Glomerular endothelial cell (primary cell): Measurements from ENCODE around the gene FHIT. TPM values are rescaled to one million over a fixed set of nuclear protein-coding genes. Genes with fewer than 3 reads are reported as not detected.

ENCODE experiments used
- DNase-seq: peaks from one replicate; pipeline ENCODE4 v3.0.0-alpha.2; 2011; ENCODE audit warnings: low read depth, low spot score; ENCODE audit errors: extremely low read depth
- total RNA-seq: library from RNA; depleted of rRNA; stranded (reverse); fragments of >200 nt; gene quantifications from 2 replicates; pipeline ENCODE4 v1.2.3, GENCODE V29; 2015

FHIT gene
- total RNA-seq, 1 donor from 2014 or later = 8.1 TPM

GRCh38 chr3:60101621-60102020, 1149.6 kb downstream of the FHIT start:
- no peak for DNase-seq

DNA sequence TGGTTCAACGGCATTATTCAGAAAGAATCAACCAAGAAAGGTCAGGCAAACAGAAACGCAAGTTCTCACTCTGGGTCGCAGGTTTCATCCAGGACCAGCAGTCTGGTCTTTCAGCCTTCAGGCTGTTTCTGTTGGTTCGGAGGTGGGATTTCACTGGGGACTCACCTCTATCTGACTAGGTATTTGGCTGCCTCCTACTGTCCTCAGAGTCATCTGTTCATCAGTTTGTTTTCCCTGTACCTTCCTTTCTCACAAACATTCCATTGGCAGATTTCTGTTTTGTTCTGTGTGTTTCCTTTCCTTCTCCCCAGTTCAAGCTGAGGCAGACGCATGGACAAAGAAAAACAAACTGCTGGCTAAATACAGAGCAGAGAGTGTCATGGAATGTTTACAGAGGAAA, 1154.8 kb downstream of the FHIT start:
- DNase-seq = no peak

DNA sequence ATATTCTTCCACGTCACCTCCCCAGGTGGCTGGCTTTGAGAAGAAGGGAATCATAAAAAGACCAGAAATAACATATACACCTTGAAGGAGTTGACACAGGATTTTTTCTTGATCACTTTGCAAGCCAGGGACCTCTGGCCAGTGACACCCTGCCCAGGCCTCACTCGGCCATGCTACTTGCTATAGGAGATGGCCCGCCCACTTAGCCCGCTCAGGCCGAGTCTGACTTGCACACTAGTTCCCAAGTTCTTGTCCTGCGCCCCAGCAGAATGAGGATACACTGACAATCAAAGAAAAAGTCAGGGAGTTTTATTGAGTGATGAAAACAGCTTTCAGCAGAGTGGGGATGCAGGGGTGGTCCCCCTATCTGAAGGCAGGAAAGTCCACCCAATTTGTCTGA, 1155.3 kb downstream of the FHIT start:
- DNase-seq = no peak

DNA sequence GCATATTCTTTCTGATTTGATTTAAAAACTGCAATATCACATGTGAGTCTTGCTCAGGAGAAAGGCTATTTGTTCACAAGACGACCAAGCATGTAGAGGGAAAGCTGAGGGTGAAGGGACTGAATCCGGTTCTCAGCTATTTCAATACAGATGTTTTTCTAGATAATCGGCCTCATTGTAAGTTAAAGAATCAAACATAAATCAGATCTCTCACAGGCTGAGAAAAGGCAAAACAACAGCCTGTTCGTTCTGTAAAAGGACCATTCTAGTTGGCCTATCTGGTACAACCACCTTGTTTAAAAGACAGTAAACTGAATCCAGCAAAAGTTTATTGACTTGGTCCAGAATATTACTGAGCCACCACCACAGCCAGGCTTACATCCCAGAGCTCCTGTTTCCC, 1155.7 kb downstream of the FHIT start:
- DNase-seq = no peak

DNA sequence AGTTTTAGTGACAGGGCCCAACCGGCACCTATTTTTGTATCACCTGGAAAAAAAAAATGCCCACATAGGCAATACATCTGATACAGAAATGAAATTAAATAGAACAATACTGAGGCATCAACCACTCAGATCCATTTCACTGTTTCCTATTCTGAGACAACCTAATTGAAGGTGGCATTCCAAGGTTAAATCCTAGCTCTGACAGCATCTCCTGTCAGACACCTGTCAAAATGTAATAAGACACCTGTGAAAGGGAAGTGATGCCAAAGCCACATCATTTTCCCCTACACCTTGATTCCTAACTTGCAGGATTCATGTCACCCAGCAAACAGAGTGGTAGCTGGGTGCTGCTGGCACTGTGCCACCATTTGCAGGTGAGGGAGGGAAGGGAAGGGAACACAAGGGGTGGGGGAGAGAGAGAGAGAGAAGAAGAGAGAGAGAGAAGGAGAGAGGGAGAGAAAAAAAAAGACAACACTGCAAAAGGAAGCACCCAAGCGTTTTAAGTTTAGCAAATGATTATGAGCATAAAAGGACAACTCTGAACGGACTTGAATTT, 1156.8 kb downstream of the FHIT start:
- DNase-seq = no peak

DNA sequence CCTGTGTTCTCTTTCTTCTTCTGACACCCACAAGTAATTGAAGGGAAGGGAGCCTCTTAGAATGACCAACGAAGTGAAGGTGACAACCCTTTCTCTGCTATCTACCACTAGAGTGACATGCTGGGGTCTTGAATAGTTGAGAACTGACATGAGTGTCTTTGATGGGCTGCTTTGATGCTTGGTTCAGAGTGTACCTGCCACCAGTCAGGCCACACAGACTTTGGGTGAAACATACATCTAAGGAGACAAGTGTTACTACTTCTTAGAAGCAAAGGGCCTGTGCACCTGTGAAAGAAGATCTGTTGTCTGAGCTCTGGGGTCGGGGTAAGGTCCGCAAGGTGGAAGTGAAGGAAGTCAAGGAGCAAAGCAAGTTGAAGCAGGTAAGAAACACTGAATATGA, 1160.7 kb downstream of the FHIT start:
- DNase-seq = no peak

GRCh38 chr3:60086811-60087210, 1164.4 kb downstream of the FHIT start:
- no peak for DNase-seq

DNA sequence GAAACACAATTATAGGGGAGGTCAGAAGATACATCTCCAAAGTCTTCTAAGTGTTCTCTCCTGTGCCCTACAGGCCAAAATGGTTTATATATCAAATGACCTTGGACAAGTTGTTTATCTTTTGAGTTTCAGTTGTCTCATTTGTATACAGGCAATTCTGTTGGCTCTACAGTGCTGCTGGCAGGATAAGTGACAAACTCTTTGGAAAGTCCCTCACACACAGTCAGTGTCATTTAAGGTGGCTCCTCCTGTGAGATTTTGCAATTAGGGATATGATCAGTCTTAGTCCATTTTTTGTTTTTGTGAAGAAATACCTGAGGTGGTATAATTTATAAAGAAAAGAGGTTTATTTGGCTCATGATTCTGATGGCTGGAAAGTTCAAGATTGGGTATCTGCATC, 1165.6 kb downstream of the FHIT start:
- DNase-seq = no peak

GRCh38 chr3:60081381-60082095, 1169.7 kb downstream of the FHIT start:
- no peak for DNase-seq

GRCh38 chr3:60080648-60081047, 1170.6 kb downstream of the FHIT start:
- no peak for DNase-seq

GRCh38 chr3:60079076-60079475, 1172.2 kb downstream of the FHIT start:
- no peak for DNase-seq

DNA sequence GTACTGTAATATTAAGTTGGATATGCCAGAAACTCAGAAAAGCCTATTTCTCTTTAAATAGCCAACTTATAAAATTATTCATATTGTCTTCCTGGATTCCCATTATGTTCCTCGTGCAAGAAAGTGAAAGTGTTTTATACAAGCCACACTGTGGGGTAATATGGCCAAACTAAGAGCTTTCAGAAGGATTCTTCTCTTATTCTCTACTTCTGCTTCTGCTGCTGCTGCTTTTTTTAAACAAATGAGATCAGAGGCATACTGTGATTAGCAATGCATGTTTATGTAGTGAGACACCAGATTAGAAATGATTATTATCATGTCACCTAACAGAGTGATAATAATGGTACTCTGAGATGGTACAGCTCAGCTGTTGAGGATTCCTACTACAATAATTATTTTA, 1174.9 kb downstream of the FHIT start:
- no peak for DNase-seq

DNA sequence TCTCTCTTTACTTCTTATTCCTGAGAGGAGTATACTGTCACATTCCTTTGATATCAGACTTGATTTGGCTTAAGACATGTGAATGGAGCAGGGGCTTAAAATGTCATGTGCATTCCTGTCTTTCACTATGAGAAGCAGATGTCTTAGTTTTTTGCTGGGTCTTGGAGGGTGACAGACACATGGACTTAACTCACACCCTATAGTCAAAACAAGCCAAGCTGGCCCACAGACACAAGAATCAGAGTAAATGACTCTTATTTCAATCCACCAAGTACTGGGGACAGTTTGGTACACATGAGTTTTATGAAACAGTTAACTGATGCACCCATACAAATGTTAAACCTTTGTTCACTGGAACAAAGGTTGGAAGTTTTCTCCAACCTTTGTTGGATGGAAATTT, 1177.3 kb downstream of the FHIT start:
- no peak for DNase-seq

- DNase-seq = no peak
These were observed 1178.0 kb downstream of the FHIT start for GRCh38 chr3:60073228-60073627.

DNA sequence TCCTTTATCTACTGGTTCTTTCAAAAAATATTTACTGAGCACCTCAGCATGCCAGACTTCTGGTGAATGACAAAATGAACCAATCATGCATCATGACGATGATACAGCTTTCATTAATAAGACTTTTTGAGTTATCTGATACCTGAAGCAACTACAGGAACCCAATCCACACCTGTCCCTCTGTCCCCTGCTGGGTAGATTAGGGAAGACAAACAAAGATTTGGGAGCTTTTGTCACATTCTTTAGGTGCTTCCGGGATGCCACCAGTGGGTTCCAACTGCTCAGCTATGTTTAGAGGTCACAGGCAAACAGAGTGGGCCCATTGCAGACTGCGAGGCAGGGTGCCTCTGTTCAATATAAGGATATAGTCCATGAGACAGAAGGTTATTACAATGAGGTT, 1180.9 kb downstream of the FHIT start:
- DNase-seq = no peak

- DNase-seq = no peak
These were observed 1185.9 kb downstream of the FHIT start for GRCh38 chr3:60065227-60065868.

DNA sequence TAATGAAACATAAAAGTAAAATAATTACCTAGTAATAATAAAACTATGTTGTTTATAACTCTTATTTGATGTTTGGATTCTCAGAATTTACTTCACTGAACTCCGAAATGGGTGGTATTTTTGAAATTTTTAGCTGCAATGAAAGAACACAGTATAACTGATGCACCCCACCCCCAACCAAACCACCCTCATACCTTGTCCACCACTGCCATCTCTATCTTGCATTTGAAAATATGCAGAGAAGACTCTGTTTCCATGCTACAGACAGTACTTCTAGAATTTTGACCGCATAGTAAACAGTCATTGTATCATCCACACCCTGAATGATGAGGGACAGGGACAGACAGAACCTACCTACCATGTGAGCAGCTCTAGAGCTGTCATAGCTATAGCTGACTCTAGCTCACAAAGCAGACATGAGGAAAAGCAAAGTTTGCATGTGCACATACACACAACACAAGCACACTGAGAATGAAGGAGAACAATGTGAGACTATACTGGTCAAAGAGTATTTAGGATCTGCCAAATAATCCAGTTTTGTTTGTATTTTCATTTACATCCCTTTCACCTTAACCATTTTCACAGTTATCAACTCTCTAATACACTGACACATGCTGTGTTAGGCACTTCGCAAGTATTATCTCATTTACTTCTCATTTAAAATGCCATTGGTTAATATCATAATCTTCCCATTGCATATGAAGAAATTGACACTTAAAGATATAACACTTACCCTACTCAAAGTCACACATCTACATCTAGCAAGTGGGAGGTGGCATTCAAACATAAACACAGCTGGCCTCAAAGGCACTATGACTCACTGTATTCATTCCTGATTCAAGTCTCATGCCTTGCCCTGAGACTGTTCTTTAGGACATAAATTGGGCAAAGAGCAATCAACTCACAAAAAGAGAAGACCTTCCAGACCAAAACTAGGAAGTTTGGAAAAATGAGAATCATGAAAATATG, 1186.8 kb downstream of the FHIT start:
- DNase-seq = no peak

DNA sequence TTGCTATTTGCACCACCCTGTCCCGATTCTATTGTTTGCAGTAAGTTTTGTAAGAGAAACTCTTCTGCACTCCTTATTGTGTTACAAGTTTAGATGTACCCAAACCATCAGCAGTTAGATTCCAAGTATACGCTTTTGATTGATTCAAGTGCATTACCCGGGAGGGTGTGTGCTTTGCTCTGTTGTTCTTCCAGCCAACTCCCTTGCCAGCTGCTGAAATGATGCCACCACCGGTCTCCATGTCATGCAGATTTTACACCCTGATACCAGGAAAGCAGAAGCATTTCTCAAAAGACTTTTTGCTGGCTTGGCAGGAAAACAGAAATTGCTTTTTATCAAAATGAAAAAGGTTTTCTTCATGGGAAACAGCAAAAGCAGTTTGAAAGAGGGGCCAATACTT, 1194.8 kb downstream of the FHIT start:
- no peak for DNase-seq

- DNase-seq = no peak
These were observed 1195.5 kb downstream of the FHIT start for GRCh38 chr3:60055765-60056164.

DNA sequence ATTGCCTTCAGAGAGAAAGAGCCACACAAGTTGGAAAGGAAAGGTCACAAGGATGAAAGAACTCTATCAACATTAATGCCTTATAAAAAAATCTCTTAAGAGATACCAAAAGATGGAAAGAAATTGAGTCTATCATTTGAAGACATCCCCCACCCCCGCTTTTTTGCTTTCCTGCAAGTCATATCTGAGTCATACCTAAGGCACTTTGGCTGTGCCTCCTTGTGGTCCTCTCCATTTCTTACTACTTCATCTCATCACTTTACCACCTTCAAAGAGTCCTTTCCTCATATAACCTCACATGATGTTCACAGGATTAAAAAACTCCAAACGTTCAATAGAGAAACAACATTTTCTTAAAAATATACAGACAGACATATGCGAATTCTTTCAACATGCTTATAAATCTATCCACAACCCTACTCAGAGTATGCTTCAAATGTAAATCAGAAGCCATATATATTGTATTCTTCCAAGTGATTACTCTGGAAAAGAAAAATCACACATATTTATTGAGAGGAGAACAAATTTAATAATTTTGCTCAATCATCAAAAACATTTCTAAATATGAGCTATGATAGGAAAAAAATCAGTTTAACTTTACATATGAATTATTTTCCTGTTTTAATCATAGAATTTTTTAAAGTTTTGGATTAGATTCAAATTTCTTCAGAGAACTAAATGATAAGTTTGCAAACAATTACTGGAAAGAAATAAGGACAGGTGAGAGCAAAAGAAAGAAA, 1197.6 kb downstream of the FHIT start:
- DNase-seq = no peak

- no peak for DNase-seq
These were observed 1202.8 kb downstream of the FHIT start for GRCh38 chr3:60048447-60048848.
